Thoracic aorta (tissue), 2 donors: ENCODE data around the gene LRP1B. TPM values are rescaled to one million over a fixed set of nuclear protein-coding genes. Genes with fewer than 3 reads are reported as not detected.

Source experiments
- ATAC-seq: fragments of 150-250 bp; one replicate; pipeline ENCODE4 v1.8.0; 2017; ENCODE audit warnings: low read depth; ENCODE audit not compliant: insufficient number of reproducible peaks, low FRiP score
- DNase-seq: peaks from one replicate; pipeline ENCODE4 v3.0.0-alpha.2; 2020; ENCODE audit warnings: low spot score
- H3K27ac ChIP-seq, 2 donors: fragments of 200-600 bp; sonication (generic); 1 replicate in 1 of 2; 2 replicates in 1 of 2; pipeline ENCODE4 v1.5.1; 2016; ENCODE audit warnings: mild to moderate bottlenecking in 2 of 2, moderate library complexity in 2 of 2
- H3K27me3 ChIP-seq: fragments of 200-600 bp; sonication (generic); replicated peaks from 2 replicates; pipeline ENCODE4 v1.6.0; 2016; ENCODE audit warnings: mild to moderate bottlenecking; ENCODE audit not compliant: insufficient read depth
- H3K36me3 ChIP-seq: fragments of 200-600 bp; sonication (generic); one replicate; pipeline ENCODE4 v1.5.1; 2016
- H3K4me1 ChIP-seq, 2 donors: fragments of 200-600 bp; sonication (generic); 1 replicate in 1 of 2; 2 replicates in 1 of 2; pipeline versions ENCODE4 v1.5.1 to v1.6.0; 2016; ENCODE audit warnings: low read depth in 2 of 2, mild to moderate bottlenecking in 1 of 2; ENCODE audit not compliant: control insufficient read depth in 1 of 2
- H3K4me3 ChIP-seq: fragments of 200-600 bp; sonication (generic); 2 replicates; pipeline ENCODE4 v1.5.1; 2016; ENCODE audit warnings: mild to moderate bottlenecking
- H3K9me3 ChIP-seq: fragments of 200-600 bp; sonication (generic); 2 replicates; pipeline ENCODE4 v1.5.1; 2016
- CTCF ChIP-seq: fragments of 200-600 bp; sonication (generic); IDR thresholded peaks from one replicate; pipeline ENCODE4 v1.5.1; 2019; ENCODE audit warnings: antibody characterized with exemption
- total RNA-seq, 2 donors: library from RNA; depleted of rRNA; stranded (reverse); fragments of >200 nt; gene quantifications; one replicate each; pipeline versions ENCODE4 v1.1.0 to v1.2.3, GENCODE V29; 2016

The LRP1B gene
- total RNA-seq, 2 donors from 2014 or later = 0.27 to 0.28 TPM

- ATAC-seq (no peak), DNase-seq (no peak)
- no peak for TF ChIP-seq CTCF
- no peaks in the 10 kb centered on the region for H3K9me3 ChIP-seq
- H3K27me3 ChIP-seq = no peaks in the 10 kb centered on the region
- H3K27ac ChIP-seq = no peak overlapping the region
- no peak overlapping the region for H3K4me3 ChIP-seq
- no peaks in the 10 kb centered on the region for H3K4me1 ChIP-seq
- H3K36me3 ChIP-seq = no peaks in the 10 kb centered on the region
Observed at GRCh38 chr2:141932261-141932660, 198.6 kb downstream of the LRP1B start.

GRCh38 chr2:141931797-141932196, 199.0 kb downstream of the LRP1B start:
- no peaks in the 10 kb centered on the region for H3K36me3 ChIP-seq
- no peak for TF ChIP-seq CTCF
- H3K9me3 ChIP-seq = no peaks in the 10 kb centered on the region
- H3K27me3 ChIP-seq = no peaks in the 10 kb centered on the region
- H3K4me3 ChIP-seq = no peak overlapping the region
- ATAC-seq = no peak
- no peaks in the 10 kb centered on the region for H3K4me1 ChIP-seq
- H3K27ac ChIP-seq = no peak overlapping the region
- DNase-seq = no peak

- no peaks in the 10 kb centered on the region for H3K36me3 ChIP-seq
- H3K4me1 ChIP-seq = no peaks in the 10 kb centered on the region
- ATAC-seq (no peak), DNase-seq (no peak)
- H3K27me3 ChIP-seq = no peaks in the 10 kb centered on the region
- no peak for TF ChIP-seq CTCF
- no peak overlapping the region for H3K4me3 ChIP-seq
- no peaks in the 10 kb centered on the region for H3K9me3 ChIP-seq
- no peak overlapping the region for H3K27ac ChIP-seq
Observed at GRCh38 chr2:141930803-141931202, 200.0 kb downstream of the LRP1B start.

GRCh38 chr2:141929331-141930252, 201.2 kb downstream of the LRP1B start:
- no peak overlapping the region for H3K4me3 ChIP-seq
- no peaks in the 10 kb centered on the region for H3K27me3 ChIP-seq
- TF ChIP-seq CTCF = no peak
- H3K27ac ChIP-seq = no peak overlapping the region
- no peaks in the 10 kb centered on the region for H3K4me1 ChIP-seq
- H3K36me3 ChIP-seq = no peaks in the 10 kb centered on the region
- ATAC-seq (no peak), DNase-seq (no peak)
- no peaks in the 10 kb centered on the region for H3K9me3 ChIP-seq

- ATAC-seq (no peak), DNase-seq (no peak)
- H3K4me1 ChIP-seq = no peaks in the 10 kb centered on the region
- no peaks in the 10 kb centered on the region for H3K36me3 ChIP-seq
- H3K27me3 ChIP-seq = no peaks in the 10 kb centered on the region
- TF ChIP-seq CTCF = no peak
- no peak overlapping the region for H3K27ac ChIP-seq
- no peaks in the 10 kb centered on the region for H3K9me3 ChIP-seq
- H3K4me3 ChIP-seq = no peak overlapping the region
Observed at GRCh38 chr2:141928476-141928875, 202.3 kb downstream of the LRP1B start.
